K562 (cell line): ENCODE data around the gene TBC1D2B. TPM values are rescaled to one million over a fixed set of nuclear protein-coding genes. Genes with fewer than 3 reads are reported as not detected.
A peak's percentile ranks its signal among the peaks of the same experiment; 100 is the strongest.

ENCODE experiments used
- ATAC-seq: fragments of 200-7000 bp; cut with Tn5 transposase; 3 replicates; pipeline ENCODE4 v1.9.1; 2020; ENCODE audit warnings: moderate library complexity
- BruUV-seq: library from RNA; stranded (reverse); fragments of 400-500 nt; replicated peaks from 2 replicates; lab custom pipeline; 2021; lab: Mats Ljungman, UMichigan
- CTCF ChIA-PET: fragments of 300-600 bp; formaldehyde crosslinking; extraction: SDS; loops from one replicate; lab custom pipeline; 2021; ENCODE audit warnings: low intra/inter-chr PET ratio; lab: Yijun Ruan, JAX
- POLR2A ChIA-PET: fragments of 300-600, 350-650 bp; sonication (Branson Sonifier 250); formaldehyde crosslinking; extraction: SDS; loops from one replicate; lab custom pipeline; 2021; ENCODE audit warnings: antibody characterized with exemption, inconsistent platforms; lab: Yijun Ruan, JAX
- DNase-seq, 4 experiments: peaks; one replicate each; pipeline versions ENCODE4 v3.0.0 to v3.0.0-alpha.2; 2011 to 2018; ENCODE audit warnings: low spot score in 3 of 4, mixed read lengths in 3 of 4; ENCODE audit errors: extremely low read depth in 1 of 4
- FAIRE-seq: peaks from 2 replicates; lab custom pipeline; 2011; peaks lifted over from hg19 to GRCh38; lab: Jason Lieb, UNC
- H2AFZ ChIP-seq: 2 replicates; pipeline ENCODE4 v1.6.0; 2011; ENCODE audit warnings: low read depth, low read length, control low read depth, inconsistent platforms
- H3K27ac ChIP-seq: fragments of 200-600 bp; 3 replicates; pipeline ENCODE4 v1.8.0; 2011; ENCODE audit warnings: low read depth, mild to moderate bottlenecking, control low read depth, inconsistent platforms, low read length, moderate library complexity, mixed read lengths; ENCODE audit errors: extremely low read depth
- H3K27me3 ChIP-seq, 2 experiments: fragments of 300-600 bp in 1 of 2; 2 replicates in 1 of 2; 3 replicates in 1 of 2; pipeline versions ENCODE4 v1.6.0 to v1.8.0; 2011; ENCODE audit warnings: inconsistent platforms in 2 of 2, low read length in 2 of 2, mild to moderate bottlenecking in 1 of 2, mixed read lengths in 1 of 2, moderate library complexity in 1 of 2; ENCODE audit not compliant: control insufficient read depth in 2 of 2, insufficient read depth in 2 of 2
- H3K36me3 ChIP-seq: fragments of 300-600 bp; 3 replicates; pipeline ENCODE4 v1.8.0; 2011; ENCODE audit warnings: mild to moderate bottlenecking, low read length, inconsistent platforms; ENCODE audit not compliant: control insufficient read depth, insufficient read depth
- H3K4me1 ChIP-seq, 2 experiments: fragments of 200-600 bp in 1 of 2; replicated peaks in 1 of 2; 2 replicates in 1 of 2; 3 replicates in 1 of 2; pipeline versions ENCODE4 v1.5.1 to v1.8.0; 2011; ENCODE audit warnings: inconsistent platforms in 2 of 2, low read length in 2 of 2, mild to moderate bottlenecking in 1 of 2, mixed read lengths in 1 of 2, moderate library complexity in 1 of 2; ENCODE audit not compliant: control insufficient read depth in 2 of 2, insufficient read depth in 2 of 2
- H3K4me2 ChIP-seq: 2 replicates; pipeline ENCODE4 v1.6.1; 2011; ENCODE audit warnings: low read length, control low read depth, inconsistent platforms, mixed read lengths; ENCODE audit not compliant: insufficient read depth
- H3K4me3 ChIP-seq: fragments of 200-600 bp; sonication (generic), shearing (Covaris generic); 2 replicates; pipeline ENCODE4 v1.5.1; 2016; ENCODE audit warnings: control low read depth, inconsistent platforms
- H3K79me2 ChIP-seq: fragments of 200-600 bp; 3 replicates; pipeline ENCODE4 v1.8.0; 2011; ENCODE audit warnings: low read length, inconsistent platforms; ENCODE audit not compliant: control insufficient read depth, insufficient read depth
- H3K9ac ChIP-seq, 2 experiments: 2 replicates each; pipeline versions ENCODE4 v1.6.0 to v1.6.1; 2011; ENCODE audit warnings: low read depth in 2 of 2, low read length in 2 of 2, control low read depth in 1 of 2, inconsistent platforms in 1 of 2, mild to moderate bottlenecking in 1 of 2, mixed read lengths in 1 of 2; ENCODE audit not compliant: insufficient read depth in 1 of 2
- H3K9me1 ChIP-seq: one replicate; pipeline ENCODE4 v1.6.0; 2011; ENCODE audit warnings: inconsistent platforms, mild to moderate bottlenecking, low read length, moderate library complexity; ENCODE audit not compliant: control insufficient read depth, insufficient read depth
- H3K9me3 ChIP-seq: replicated peaks from 2 replicates; pipeline ENCODE4 v1.5.1; 2011; ENCODE audit warnings: low read depth, low read length, inconsistent platforms; ENCODE audit not compliant: control insufficient read depth, insufficient read depth
- H4K20me1 ChIP-seq: replicated peaks from 2 replicates; pipeline ENCODE4 v1.6.1; 2011; ENCODE audit warnings: low read length, inconsistent platforms, mixed read lengths; ENCODE audit not compliant: control insufficient read depth, insufficient read depth
- CEBPG ChIP-seq, 3 experiments: fragments of 200-800 bp in 1 of 3; sonication (Bioruptor generic) in 1 of 3; sonication (generic) in 1 of 3; formaldehyde crosslinking in 1 of 3; IDR thresholded peaks in 2 of 3; conservative IDR thresholded peaks in 1 of 3; 2 replicates each; pipeline versions ENCODE4 v1.6.1 to v1.8.0; 2016 to 2022; ENCODE audit warnings: missing compliant biosample characterization in 2 of 3, missing genetic modification characterization in 2 of 3, mild to moderate bottlenecking in 1 of 3, missing genetic modification reagents in 1 of 3
- GABPB2 ChIP-seq: fragments of 250-450 bp; sonication (Bioruptor Pico); conservative IDR thresholded peaks from 2 replicates; pipeline ENCODE4 v1.5.1; 2021; ENCODE audit warnings: mild to moderate bottlenecking
- SMAD4 ChIP-seq: fragments of 250-450 bp; sonication (Bioruptor Pico); conservative IDR thresholded peaks from 2 replicates; pipeline ENCODE4 v1.8.0; 2021; ENCODE audit warnings: inconsistent platforms, mild to moderate bottlenecking, moderate library complexity
- WGBS: fragments of 100-300 bp; shearing (Covaris generic); methylation state at CpG from one replicate; pipeline ENCODE4 v1.1.6; 2016; ENCODE audit warnings: low coverage, mixed read lengths; ENCODE audit not compliant: insufficient coverage; ENCODE audit errors: missing lambda C conversion rate; 5-methylcytosine and 5-hydroxymethylcytosine counted together
- in situ Hi-C: fragments of 300-500 bp; cut with MboI; formaldehyde crosslinking; loops from 4 replicates; pipeline ENCODE4 v1.15.0; 2018; ENCODE audit warnings: inconsistent platforms, mixed read lengths
- intact Hi-C: fragments of 100-400 bp; cut with micrococcal nuclease; formaldehyde crosslinking; loops from 2 replicates; pipeline ENCODE4 v1.14.2; 2022
- polyA plus RNA-seq, 8 experiments: library from polyadenylated mRNA; depleted of rRNA in 4 of 8; stranded (reverse) in 5 of 8; unstranded in 3 of 8; fragments of >200 nt; fragmentation: Nextera tagmentation in 2 of 8; fragmentation: Illumina TruSeq in 1 of 8; extraction: Ambion mirVana in 2 of 8; extraction: Trizol in 1 of 8; gene quantifications; 2 replicates each; pipeline versions ENCODE4 v1.2.1 to v1.2.3, GENCODE V29; 2011 to 2014; ENCODE audit warnings: inconsistent platforms in 1 of 8, missing spikeins in 1 of 8
- total RNA-seq, 7 experiments: library from RNA; depleted of rRNA in 6 of 7; stranded (reverse); fragments of >200 nt in 6 of 7; fragmentation: Illumina TruSeq in 2 of 7; extraction: Trizol in 2 of 7; gene quantifications; 2 replicates each; pipeline versions ENCODE4 v1.2.1 to v1.2.3, GENCODE V29; 2011 to 2021; ENCODE audit warnings: low replicate concordance in 1 of 7
- TF ChIP-seq, protein P1 (sequence below), 2 experiments: fragments of 450-650 bp in 1 of 2; sonication (generic) in 1 of 2; formaldehyde crosslinking in 1 of 2; IDR thresholded peaks in 1 of 2; conservative IDR thresholded peaks in 1 of 2; 2 replicates each; pipeline versions ENCODE4 v1.6.1 to v1.8.1; 2016 to 2023; ENCODE audit warnings: mild to moderate bottlenecking in 2 of 2, moderate library complexity in 2 of 2, inconsistent platforms in 1 of 2, missing genetic modification reagents in 1 of 2
- TF ChIP-seq, protein P2 (sequence below): fragments of 450-650 bp; IDR thresholded peaks from 2 replicates; pipeline ENCODE4 v1.6.1; 2016; ENCODE audit warnings: mild to moderate bottlenecking, moderate library complexity

Gene TBC1D2B
- total and polyA plus RNA-seq, 9 of the 15 experiments (the other 6 are each of a cell fraction or from before 2014, with no cell fraction given): 0.15 to 16.3 (median 8.9) TPM

DNA sequence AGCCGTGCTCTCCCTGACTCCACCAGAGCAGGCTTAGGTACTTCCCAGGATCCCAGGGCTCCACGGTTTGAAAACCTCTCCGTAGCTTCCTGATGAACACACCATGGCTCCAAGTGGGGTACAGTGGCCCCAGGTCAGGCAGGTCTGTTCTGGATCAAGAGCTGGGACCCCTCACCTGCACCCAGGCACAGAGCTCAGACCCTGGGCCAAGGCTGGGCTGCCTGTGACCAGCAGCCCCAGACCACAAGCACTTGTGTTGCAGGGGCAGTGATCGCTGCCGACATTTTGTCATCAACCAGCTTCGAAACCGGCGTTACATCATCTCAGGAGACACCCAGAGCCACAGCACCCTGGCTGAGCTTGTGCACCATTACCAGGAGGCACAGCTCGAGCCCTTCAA, 20.2 kb upstream of the TBC1D2B start:
- intact Hi-C loops: no loop called here
- CTCF ChIA-PET: no interaction called here
- Histone ChIP-seq H3K9me1 (no peaks in the 10 kb centered on the region), H3K79me2 (no peaks in the 10 kb centered on the region), H3K4me2 (no peak overlapping the region), H3K27ac (no peak overlapping the region), H3K27me3 (peaks cover 6 to 33% of the 10 kb centered on the region in 2 experiments), H4K20me1 (peaks cover 7% of the 10 kb centered on the region; the same call in 1 of the 2 replicates), H3K9me3 (no peaks in the 10 kb centered on the region), H2AFZ (no peak overlapping the region), H3K4me1 (0 out of 5 replicates have a peak, but pooled peaks cover 0 to 3% of the 10 kb centered on the region in 2 experiments), H3K9ac (0 out of 4 replicates have a peak overlapping the region, but pooled peaks of 1 of the 2 experiments have one; percentile 58), H3K36me3 (no peaks in the 10 kb centered on the region), H3K4me3 (no peak overlapping the region)
- no TSS peak for BruUV-seq
- 19% methylated on average over 9 of the region's 9 CpGs for WGBS
- FAIRE-seq (no peak), ATAC-seq (no peak), DNase-seq (no peak)
- POLR2A ChIA-PET: interaction anchor here (1.1 to 1.6 kb wide), 2 partner anchors 12 to 24 kb away, joined by 3 to 4 read pairs; no protein-coding TSS in a partner anchor
- in situ Hi-C loops: no loop called here
- TF ChIP-seq SMAD4 (CRISPR knock-in tag): no peak
- TF ChIP-seq, protein P1, sequence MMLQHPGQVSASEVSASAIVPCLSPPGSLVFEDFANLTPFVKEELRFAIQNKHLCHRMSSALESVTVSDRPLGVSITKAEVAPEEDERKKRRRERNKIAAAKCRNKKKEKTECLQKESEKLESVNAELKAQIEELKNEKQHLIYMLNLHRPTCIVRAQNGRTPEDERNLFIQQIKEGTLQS (IDR thresholded peaks at IDR 0.05): 0 out of 2 replicates have a peak, but pooled peaks have one; percentile 16
- TF ChIP-seq, protein P1 (CRISPR knock-in tag; conservative IDR thresholded peaks at IDR 0.05): no peak
- no peak for TF ChIP-seq GABPB2 (CRISPR knock-in tag)
- TF ChIP-seq CEBPG (CRISPR knock-in tag; IDR thresholded peaks at IDR 0.05): 0 out of 2 replicates have a peak, but pooled peaks have one; percentile 7
- no peak for TF ChIP-seq CEBPG (tag; conservative IDR thresholded peaks at IDR 0.05 in 1 of 2, IDR thresholded peaks at IDR 0.05 in 1 of 2)
- TF ChIP-seq, protein P2, sequence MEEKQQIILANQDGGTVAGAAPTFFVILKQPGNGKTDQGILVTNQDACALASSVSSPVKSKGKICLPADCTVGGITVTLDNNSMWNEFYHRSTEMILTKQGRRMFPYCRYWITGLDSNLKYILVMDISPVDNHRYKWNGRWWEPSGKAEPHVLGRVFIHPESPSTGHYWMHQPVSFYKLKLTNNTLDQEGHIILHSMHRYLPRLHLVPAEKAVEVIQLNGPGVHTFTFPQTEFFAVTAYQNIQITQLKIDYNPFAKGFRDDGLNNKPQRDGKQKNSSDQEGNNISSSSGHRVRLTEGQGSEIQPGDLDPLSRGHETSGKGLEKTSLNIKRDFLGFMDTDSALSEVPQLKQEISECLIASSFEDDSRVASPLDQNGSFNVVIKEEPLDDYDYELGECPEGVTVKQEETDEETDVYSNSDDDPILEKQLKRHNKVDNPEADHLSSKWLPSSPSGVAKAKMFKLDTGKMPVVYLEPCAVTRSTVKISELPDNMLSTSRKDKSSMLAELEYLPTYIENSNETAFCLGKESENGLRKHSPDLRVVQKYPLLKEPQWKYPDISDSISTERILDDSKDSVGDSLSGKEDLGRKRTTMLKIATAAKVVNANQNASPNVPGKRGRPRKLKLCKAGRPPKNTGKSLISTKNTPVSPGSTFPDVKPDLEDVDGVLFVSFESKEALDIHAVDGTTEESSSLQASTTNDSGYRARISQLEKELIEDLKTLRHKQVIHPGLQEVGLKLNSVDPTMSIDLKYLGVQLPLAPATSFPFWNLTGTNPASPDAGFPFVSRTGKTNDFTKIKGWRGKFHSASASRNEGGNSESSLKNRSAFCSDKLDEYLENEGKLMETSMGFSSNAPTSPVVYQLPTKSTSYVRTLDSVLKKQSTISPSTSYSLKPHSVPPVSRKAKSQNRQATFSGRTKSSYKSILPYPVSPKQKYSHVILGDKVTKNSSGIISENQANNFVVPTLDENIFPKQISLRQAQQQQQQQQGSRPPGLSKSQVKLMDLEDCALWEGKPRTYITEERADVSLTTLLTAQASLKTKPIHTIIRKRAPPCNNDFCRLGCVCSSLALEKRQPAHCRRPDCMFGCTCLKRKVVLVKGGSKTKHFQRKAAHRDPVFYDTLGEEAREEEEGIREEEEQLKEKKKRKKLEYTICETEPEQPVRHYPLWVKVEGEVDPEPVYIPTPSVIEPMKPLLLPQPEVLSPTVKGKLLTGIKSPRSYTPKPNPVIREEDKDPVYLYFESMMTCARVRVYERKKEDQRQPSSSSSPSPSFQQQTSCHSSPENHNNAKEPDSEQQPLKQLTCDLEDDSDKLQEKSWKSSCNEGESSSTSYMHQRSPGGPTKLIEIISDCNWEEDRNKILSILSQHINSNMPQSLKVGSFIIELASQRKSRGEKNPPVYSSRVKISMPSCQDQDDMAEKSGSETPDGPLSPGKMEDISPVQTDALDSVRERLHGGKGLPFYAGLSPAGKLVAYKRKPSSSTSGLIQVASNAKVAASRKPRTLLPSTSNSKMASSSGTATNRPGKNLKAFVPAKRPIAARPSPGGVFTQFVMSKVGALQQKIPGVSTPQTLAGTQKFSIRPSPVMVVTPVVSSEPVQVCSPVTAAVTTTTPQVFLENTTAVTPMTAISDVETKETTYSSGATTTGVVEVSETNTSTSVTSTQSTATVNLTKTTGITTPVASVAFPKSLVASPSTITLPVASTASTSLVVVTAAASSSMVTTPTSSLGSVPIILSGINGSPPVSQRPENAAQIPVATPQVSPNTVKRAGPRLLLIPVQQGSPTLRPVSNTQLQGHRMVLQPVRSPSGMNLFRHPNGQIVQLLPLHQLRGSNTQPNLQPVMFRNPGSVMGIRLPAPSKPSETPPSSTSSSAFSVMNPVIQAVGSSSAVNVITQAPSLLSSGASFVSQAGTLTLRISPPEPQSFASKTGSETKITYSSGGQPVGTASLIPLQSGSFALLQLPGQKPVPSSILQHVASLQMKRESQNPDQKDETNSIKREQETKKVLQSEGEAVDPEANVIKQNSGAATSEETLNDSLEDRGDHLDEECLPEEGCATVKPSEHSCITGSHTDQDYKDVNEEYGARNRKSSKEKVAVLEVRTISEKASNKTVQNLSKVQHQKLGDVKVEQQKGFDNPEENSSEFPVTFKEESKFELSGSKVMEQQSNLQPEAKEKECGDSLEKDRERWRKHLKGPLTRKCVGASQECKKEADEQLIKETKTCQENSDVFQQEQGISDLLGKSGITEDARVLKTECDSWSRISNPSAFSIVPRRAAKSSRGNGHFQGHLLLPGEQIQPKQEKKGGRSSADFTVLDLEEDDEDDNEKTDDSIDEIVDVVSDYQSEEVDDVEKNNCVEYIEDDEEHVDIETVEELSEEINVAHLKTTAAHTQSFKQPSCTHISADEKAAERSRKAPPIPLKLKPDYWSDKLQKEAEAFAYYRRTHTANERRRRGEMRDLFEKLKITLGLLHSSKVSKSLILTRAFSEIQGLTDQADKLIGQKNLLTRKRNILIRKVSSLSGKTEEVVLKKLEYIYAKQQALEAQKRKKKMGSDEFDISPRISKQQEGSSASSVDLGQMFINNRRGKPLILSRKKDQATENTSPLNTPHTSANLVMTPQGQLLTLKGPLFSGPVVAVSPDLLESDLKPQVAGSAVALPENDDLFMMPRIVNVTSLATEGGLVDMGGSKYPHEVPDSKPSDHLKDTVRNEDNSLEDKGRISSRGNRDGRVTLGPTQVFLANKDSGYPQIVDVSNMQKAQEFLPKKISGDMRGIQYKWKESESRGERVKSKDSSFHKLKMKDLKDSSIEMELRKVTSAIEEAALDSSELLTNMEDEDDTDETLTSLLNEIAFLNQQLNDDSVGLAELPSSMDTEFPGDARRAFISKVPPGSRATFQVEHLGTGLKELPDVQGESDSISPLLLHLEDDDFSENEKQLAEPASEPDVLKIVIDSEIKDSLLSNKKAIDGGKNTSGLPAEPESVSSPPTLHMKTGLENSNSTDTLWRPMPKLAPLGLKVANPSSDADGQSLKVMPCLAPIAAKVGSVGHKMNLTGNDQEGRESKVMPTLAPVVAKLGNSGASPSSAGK: no peak
